Gastroesophageal sphincter (tissue), 4 donors: ENCODE measurements around the gene VPS13C. TPM values are rescaled to one million over a fixed set of nuclear protein-coding genes. Genes with fewer than 3 reads are reported as not detected.

Experiments
- ATAC-seq: fragments of 150-250 bp; one replicate; pipeline ENCODE4 v1.9.1; 2016; ENCODE audit warnings: mild to moderate bottlenecking, moderate library complexity
- H3K27ac ChIP-seq, 4 donors: fragments of 200-600 bp; sonication (generic) in 3 of 4; 1 replicate in 3 of 4; 2 replicates in 1 of 4; pipeline ENCODE4 v1.5.1; 2016 to 2019
- H3K27me3 ChIP-seq: fragments of 200-600 bp; sonication (generic); one replicate; pipeline ENCODE4 v1.5.1; 2019
- H3K36me3 ChIP-seq, 2 donors: fragments of 200-600 bp; sonication (generic); one replicate each; pipeline ENCODE4 v1.5.1; 2019; ENCODE audit warnings: control low read depth in 1 of 2
- H3K4me1 ChIP-seq, 3 donors: fragments of 200-600 bp; sonication (generic); 1 replicate in 2 of 3; 2 replicates in 1 of 3; pipeline ENCODE4 v1.5.1; 2016 to 2019; ENCODE audit warnings: control low read depth in 2 of 3
- H3K4me3 ChIP-seq, 2 donors: fragments of 200-600 bp; sonication (generic); one replicate each; pipeline ENCODE4 v1.5.1; 2019; ENCODE audit warnings: mild to moderate bottlenecking in 1 of 2, moderate library complexity in 1 of 2
- H3K9me3 ChIP-seq, 3 donors: fragments of 200-600 bp; sonication (generic); one replicate each; pipeline ENCODE4 v1.5.1; 2017 to 2019; ENCODE audit warnings: control low read depth in 2 of 3
- CTCF ChIP-seq, 4 experiments: fragments of 200-600 bp in 2 of 4; fragments of 450-650 bp in 2 of 4; sonication (generic) in 1 of 4; IDR thresholded peaks; one replicate each; pipeline ENCODE4 v1.5.1; 2017 to 2019; ENCODE audit warnings: antibody characterized with exemption in 4 of 4, mild to moderate bottlenecking in 2 of 4, moderate library complexity in 2 of 4
- EP300 ChIP-seq: sonication (generic); formaldehyde crosslinking; IDR thresholded peaks from one replicate; pipeline ENCODE4 v1.6.1; 2017; ENCODE audit warnings: antibody characterized with exemption, mild to moderate bottlenecking
- POLR2A ChIP-seq, 2 donors: fragments of 450-650 bp; IDR thresholded peaks; one replicate each; pipeline ENCODE4 v1.6.1; 2017; ENCODE audit warnings: antibody characterized with exemption in 2 of 2, mild to moderate bottlenecking in 2 of 2, moderate library complexity in 1 of 2
- POLR2AphosphoS5 ChIP-seq: sonication (generic); formaldehyde crosslinking; IDR thresholded peaks from one replicate; pipeline ENCODE4 v1.6.1; 2017; ENCODE audit warnings: antibody characterized with exemption
- WGBS, 2 donors: methylation state at CpG; one replicate each; pipeline ENCODE4 v1.1.5; 2018; ENCODE audit warnings: low coverage in 1 of 2; 5-methylcytosine and 5-hydroxymethylcytosine counted together
- total RNA-seq, 4 donors: library from RNA; depleted of rRNA; stranded (reverse); fragments of >200 nt; gene quantifications; one replicate each; pipeline ENCODE4 v1.1.0, GENCODE V29; 2016

The VPS13C gene
- total RNA-seq, 4 donors from 2014 or later, result 62.2 to 108 (median 83.4) TPM

GRCh38 chr15:61992518-61992917 lies 67.7 kb downstream of the VPS13C start:
- ATAC-seq, result no peak
- no peak overlapping the region for H3K27ac ChIP-seq
- H3K36me3 ChIP-seq, result peaks cover 0 to 69% of the 10 kb centered on the region in 2 donors
- no peak for TF ChIP-seq EP300
- TF ChIP-seq CTCF (IDR thresholded peaks at IDR 0.05), result no peak
- TF ChIP-seq POLR2A (IDR thresholded peaks at IDR 0.05), result no peak
- TF ChIP-seq POLR2AphosphoS5, result no peak
- no peaks in the 10 kb centered on the region for H3K27me3 ChIP-seq
- no peaks in the 10 kb centered on the region for H3K4me1 ChIP-seq
- peaks cover 0 to 4% (median 0%) of the 10 kb centered on the region in 3 donors for H3K9me3 ChIP-seq
- no peak overlapping the region for H3K4me3 ChIP-seq

- Histone ChIP-seq H3K27ac (no peak overlapping the region), H3K4me1 (no peaks in the 10 kb centered on the region), H3K9me3 (no peaks in the 10 kb centered on the region), H3K27me3 (no peaks in the 10 kb centered on the region), H3K36me3 (peaks cover 0 to 48% of the 10 kb centered on the region in 2 donors), H3K4me3 (no peak overlapping the region)
- ATAC-seq, result no peak
- TF ChIP-seq POLR2A (IDR thresholded peaks at IDR 0.05) (no peak), CTCF (IDR thresholded peaks at IDR 0.05) (no peak), EP300 (no peak), POLR2AphosphoS5 (no peak)
- WGBS, 2 donors, result 76 to 93% methylated on average over 5 of the region's 5 CpGs
Measured at GRCh38 chr15:61989667-61990066, 70.6 kb downstream of the VPS13C start.

GRCh38 chr15:61987824-61988223 lies 72.4 kb downstream of the VPS13C start:
- TF ChIP-seq POLR2A (IDR thresholded peaks at IDR 0.05) (no peak), EP300 (no peak), POLR2AphosphoS5 (no peak), CTCF (IDR thresholded peaks at IDR 0.05) (no peak)
- H3K9me3 ChIP-seq, result no peaks in the 10 kb centered on the region
- WGBS, 2 donors, result 96 to 100% methylated on average over 2 of the region's 2 CpGs
- H3K27ac ChIP-seq, result no peak overlapping the region
- ATAC-seq, result no peak
- H3K27me3 ChIP-seq, result no peaks in the 10 kb centered on the region
- peaks cover 0 to 58% of the 10 kb centered on the region in 2 donors for H3K36me3 ChIP-seq
- H3K4me3 ChIP-seq, result no peak overlapping the region
- H3K4me1 ChIP-seq, result no peaks in the 10 kb centered on the region

- TF ChIP-seq CTCF (IDR thresholded peaks at IDR 0.05) (no peak), POLR2AphosphoS5 (no peak), EP300 (no peak), POLR2A (IDR thresholded peaks at IDR 0.05) (no peak)
- ATAC-seq, result no peak
- Histone ChIP-seq H3K36me3 (peaks cover 0 to 70% of the 10 kb centered on the region in 2 donors), H3K9me3 (no peaks in the 10 kb centered on the region), H3K4me3 (no peak overlapping the region), H3K27ac (no peak overlapping the region), H3K4me1 (no peaks in the 10 kb centered on the region), H3K27me3 (no peaks in the 10 kb centered on the region)
- 96 to 100% methylated on average over 3 of the region's 3 CpGs for WGBS, 2 donors
Measured at GRCh38 chr15:61983081-61983480, 77.2 kb downstream of the VPS13C start.

GRCh38 chr15:61978225-61978624 lies 82.0 kb downstream of the VPS13C start:
- WGBS, 2 donors, result 59 to 94% methylated on average over 3 of the region's 3 CpGs
- ATAC-seq, result no peak
- Histone ChIP-seq H3K4me3 (no peak overlapping the region), H3K27ac (no peak overlapping the region), H3K36me3 (peaks cover 0 to 73% of the 10 kb centered on the region in 2 donors), H3K4me1 (no peaks in the 10 kb centered on the region), H3K27me3 (no peaks in the 10 kb centered on the region), H3K9me3 (no peaks in the 10 kb centered on the region)
- TF ChIP-seq POLR2AphosphoS5 (no peak), POLR2A (IDR thresholded peaks at IDR 0.05) (no peak), EP300 (no peak), CTCF (IDR thresholded peaks at IDR 0.05) (no peak)
